GM10248 (cell line): ENCODE measurements around the gene CLDN34.

Experiments used
- CTCF ChIA-PET: fragments of 300-600 bp; sonication (Branson Sonifier 250); formaldehyde crosslinking; extraction: SDS; loops from one replicate; lab custom pipeline; 2021; ENCODE audit warnings: antibody characterized with exemption; lab: Yijun Ruan, JAX
- POLR2A ChIA-PET: fragments of 350-650 bp; sonication (Branson Sonifier 250); formaldehyde crosslinking; extraction: SDS; loops from one replicate; lab custom pipeline; 2020; ENCODE audit warnings: antibody characterized with exemption; lab: Yijun Ruan, JAX
- DNase-seq: peaks from one replicate; pipeline ENCODE4 v3.0.0; 2012; ENCODE audit errors: extremely low spot score
- CTCF ChIP-seq: IDR thresholded peaks from 2 replicates; pipeline ENCODE4 v1.5.1; 2012; ENCODE audit warnings: mild to moderate bottlenecking, low read depth; ENCODE audit errors: extremely low read depth, missing control alignments, control extremely low read depth

Gene CLDN34

GRCh38 chrX:10014462-10015354 is 47.5 kb downstream of the CLDN34 start:
- peak; percentile 82 for DNase-seq
- CTCF ChIA-PET: interaction anchor here (0.9 to 4.2 kb wide), 3 partner anchors 17 to 106 kb away, joined by 4 to 32 read pairs (median 15); no protein-coding TSS in a partner anchor
- POLR2A ChIA-PET: no interaction called here
- TF ChIP-seq CTCF: no peak

- ChIA-PET POLR2A (no interaction called here), CTCF (interaction anchor here (2.1 kb wide), 1 partner anchor 105 kb away, joined by 15 read pairs; no protein-coding TSS in a partner anchor)
- no peak for TF ChIP-seq CTCF
- DNase-seq: no peak
These were observed 48.2 kb downstream of the CLDN34 start for GRCh38 chrX:10015355-10015722.

GRCh38 chrX:10015723-10016518 is 48.8 kb downstream of the CLDN34 start:
- peak; percentile 22 for DNase-seq
- ChIA-PET POLR2A (no interaction called here), CTCF (interaction anchor here (1.0 to 2.1 kb wide), 6 partner anchors 11 to 104 kb away, joined by 3 to 15 read pairs (median 4); no protein-coding TSS in a partner anchor)
- TF ChIP-seq CTCF: no peak

GRCh38 chrX:10016519-10017132 is 49.5 kb downstream of the CLDN34 start:
- TF ChIP-seq CTCF: no peak
- no peak for DNase-seq
- POLR2A ChIA-PET: no interaction called here
- CTCF ChIA-PET: interaction anchor here (1.0 to 2.1 kb wide), 6 partner anchors 12 to 104 kb away, joined by 3 to 15 read pairs (median 4); no protein-coding TSS in a partner anchor

GRCh38 chrX:10017872-10018271 is 50.7 kb downstream of the CLDN34 start:
- no peak for TF ChIP-seq CTCF
- DNase-seq: no peak
- ChIA-PET POLR2A (no interaction called here), CTCF (interaction anchor here (0.9 to 1.9 kb wide), 3 partner anchors 68 to 102 kb away, joined by 3 to 4 read pairs (median 3); no protein-coding TSS in a partner anchor)
